Ovary (tissue), 3 donors: ENCODE measurements around the gene FYN.

Experiments
- CTCF ChIP-seq, 3 donors: fragments of 450-650 bp in 2 of 3; fragments of 200-600 bp in 1 of 3; IDR thresholded peaks; one replicate each; pipeline versions ENCODE4 v1.5.1 to v1.8.0; 2016 to 2022; ENCODE audit warnings: antibody characterized with exemption in 3 of 3, mild to moderate bottlenecking in 1 of 3
- POLR2A ChIP-seq: fragments of 450-650 bp; IDR thresholded peaks from one replicate; pipeline ENCODE4 v1.6.1; 2017; ENCODE audit warnings: antibody characterized with exemption, mild to moderate bottlenecking, moderate library complexity
- donor health status: DM: no; HTN: no; CAD: no.

GRCh38 chr6:111806561-111807497 is 66.4 kb downstream of the FYN start:
- TF ChIP-seq CTCF (IDR thresholded peaks at IDR 0.05) (no peak), POLR2A (no peak)
